ENCODE data around the gene SLITRK2.

DNA sequence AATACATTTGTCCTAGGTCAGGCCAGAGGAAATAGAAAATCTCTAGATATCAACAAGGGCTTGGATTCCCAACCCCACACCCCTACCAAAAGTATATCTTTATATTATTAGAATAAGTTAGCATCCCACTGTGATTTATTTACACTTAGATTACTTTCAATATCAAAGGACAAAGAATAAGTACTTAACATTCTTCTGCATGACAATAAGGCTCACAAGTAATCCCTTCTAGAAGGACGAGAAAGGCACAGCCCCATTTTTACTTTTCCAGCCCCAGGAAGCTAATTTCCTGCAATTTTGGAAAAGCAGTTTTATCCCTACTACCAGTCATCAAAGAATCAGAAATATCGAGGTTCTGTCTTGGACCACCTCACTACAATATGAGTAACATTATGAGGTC is 14.1 kb upstream of the SLITRK2 start:
- no peak for TF ChIP-seq EZH2 (IDR thresholded peaks at IDR 0.05; ENCODE audit: low read length)
- TF ChIP-seq, protein P1, sequence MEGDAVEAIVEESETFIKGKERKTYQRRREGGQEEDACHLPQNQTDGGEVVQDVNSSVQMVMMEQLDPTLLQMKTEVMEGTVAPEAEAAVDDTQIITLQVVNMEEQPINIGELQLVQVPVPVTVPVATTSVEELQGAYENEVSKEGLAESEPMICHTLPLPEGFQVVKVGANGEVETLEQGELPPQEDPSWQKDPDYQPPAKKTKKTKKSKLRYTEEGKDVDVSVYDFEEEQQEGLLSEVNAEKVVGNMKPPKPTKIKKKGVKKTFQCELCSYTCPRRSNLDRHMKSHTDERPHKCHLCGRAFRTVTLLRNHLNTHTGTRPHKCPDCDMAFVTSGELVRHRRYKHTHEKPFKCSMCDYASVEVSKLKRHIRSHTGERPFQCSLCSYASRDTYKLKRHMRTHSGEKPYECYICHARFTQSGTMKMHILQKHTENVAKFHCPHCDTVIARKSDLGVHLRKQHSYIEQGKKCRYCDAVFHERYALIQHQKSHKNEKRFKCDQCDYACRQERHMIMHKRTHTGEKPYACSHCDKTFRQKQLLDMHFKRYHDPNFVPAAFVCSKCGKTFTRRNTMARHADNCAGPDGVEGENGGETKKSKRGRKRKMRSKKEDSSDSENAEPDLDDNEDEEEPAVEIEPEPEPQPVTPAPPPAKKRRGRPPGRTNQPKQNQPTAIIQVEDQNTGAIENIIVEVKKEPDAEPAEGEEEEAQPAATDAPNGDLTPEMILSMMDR (optimal IDR thresholded peaks at IDR 0.05 in 1 of 3, IDR thresholded peaks at IDR 0.05 in 1 of 3, conservative IDR thresholded peaks at IDR 0.05 in 1 of 3; ENCODE audit: extremely low read depth in 1 of 3, insufficient read depth in 2 of 3, low read length in 3 of 3) = no peak

Measured in keratinocyte (primary cell).